Measurements from ENCODE around the gene PPIB. TPM values are rescaled to one million over a fixed set of nuclear protein-coding genes. Genes with fewer than 3 reads are reported as not detected.
"Not testable (repeated sequence)": the region's sequence is repeated elsewhere in the genome, so short reads cannot be mapped to it uniquely, and the experiment has no call there.

PPIB gene
- total and polyA plus RNA-seq, 5 experiments from 2014 or later: 154 to 581 (median 431) TPM

- POLR2A ChIA-PET: interaction anchor here (1.0 kb wide), 1 partner anchor 12 kb away, joined by 5 read pairs; no protein-coding TSS in a partner anchor
- Mint-ChIP-seq H3K4me3 (no peak overlapping the region), H3K36me3 (peaks cover 17 to 99% (median 32%) of the 10 kb centered on the region in 3 donors), H3K27ac (peak overlapping the region in 1 of 10 donors; percentile 43), H3K4me1 (peaks cover 0 to 2% (median under 1%) of the 10 kb centered on the region in 4 donors), H3K27me3 (no peaks in the 10 kb centered on the region), H3K9me3 (no peaks in the 10 kb centered on the region)
- no peak for DNase-seq
- ATAC-seq: no peak
Observed at GRCh38 chr15:64132217-64132616, 30.6 kb downstream of the PPIB start.

GRCh38 chr15:64131547-64131946, 31.3 kb downstream of the PPIB start:
- H3K4me1 Mint-ChIP-seq: peaks cover 0 to 2% (median under 1%) of the 10 kb centered on the region in 4 donors
- no peak overlapping the region for H3K4me3 Mint-ChIP-seq
- ATAC-seq: no peak
- POLR2A ChIA-PET: interaction anchor here (1.0 kb wide), 1 partner anchor 12 kb away, joined by 5 read pairs; no protein-coding TSS in a partner anchor
- H3K27me3 Mint-ChIP-seq: no peaks in the 10 kb centered on the region
- DNase-seq: no peak
- no peaks in the 10 kb centered on the region for H3K9me3 Mint-ChIP-seq
- peaks cover 17 to 99% (median 31%) of the 10 kb centered on the region in 3 donors for H3K36me3 Mint-ChIP-seq
- H3K27ac Mint-ChIP-seq: no peak overlapping the region

GRCh38 chr15:64130159-64130558, 32.7 kb downstream of the PPIB start:
- Mint-ChIP-seq H3K36me3 (peaks cover 17 to 97% (median 26%) of the 10 kb centered on the region in 3 donors), H3K4me1 (peaks cover 0 to 2% (median under 1%) of the 10 kb centered on the region in 4 donors), H3K9me3 (no peaks in the 10 kb centered on the region), H3K27me3 (no peaks in the 10 kb centered on the region), H3K27ac (no peak overlapping the region), H3K4me3 (no peak overlapping the region)
- DNase-seq: no peak
- ATAC-seq: no peak
- POLR2A ChIA-PET: interaction anchor here (0.6 kb wide), 1 partner anchor 8 kb away, joined by 5 read pairs; no protein-coding TSS in a partner anchor

- H3K9me3 Mint-ChIP-seq: no peaks in the 10 kb centered on the region
- DNase-seq: no peak
- peak overlapping the region in 2 of 10 donors; percentile 2 to 21 for H3K27ac Mint-ChIP-seq
- POLR2A ChIA-PET: interaction anchor here (0.6 kb wide), 1 partner anchor 1389 kb away, joined by 3 read pairs; no protein-coding TSS in a partner anchor
- no peak overlapping the region for H3K4me3 Mint-ChIP-seq
- H3K4me1 Mint-ChIP-seq: peaks cover 0 to 2% (median under 1%) of the 10 kb centered on the region in 4 donors
- H3K36me3 Mint-ChIP-seq: peaks cover 17 to 97% (median 21%) of the 10 kb centered on the region in 3 donors
- no peaks in the 10 kb centered on the region for H3K27me3 Mint-ChIP-seq
- ATAC-seq: no peak
Observed at GRCh38 chr15:64127521-64128270, 35.1 kb downstream of the PPIB start.

GRCh38 chr15:64125978-64126377, 36.8 kb downstream of the PPIB start:
- Mint-ChIP-seq H3K27ac (no peak overlapping the region), H3K9me3 (no peaks in the 10 kb centered on the region), H3K27me3 (no peaks in the 10 kb centered on the region), H3K4me3 (no peak overlapping the region), H3K4me1 (peaks cover 0 to 2% (median under 1%) of the 10 kb centered on the region in 4 donors), H3K36me3 (peaks cover 10 to 97% (median 26%) of the 10 kb centered on the region in 3 donors)
- DNase-seq: no peak
- no peak for ATAC-seq
- POLR2A ChIA-PET: no interaction called here

DNA sequence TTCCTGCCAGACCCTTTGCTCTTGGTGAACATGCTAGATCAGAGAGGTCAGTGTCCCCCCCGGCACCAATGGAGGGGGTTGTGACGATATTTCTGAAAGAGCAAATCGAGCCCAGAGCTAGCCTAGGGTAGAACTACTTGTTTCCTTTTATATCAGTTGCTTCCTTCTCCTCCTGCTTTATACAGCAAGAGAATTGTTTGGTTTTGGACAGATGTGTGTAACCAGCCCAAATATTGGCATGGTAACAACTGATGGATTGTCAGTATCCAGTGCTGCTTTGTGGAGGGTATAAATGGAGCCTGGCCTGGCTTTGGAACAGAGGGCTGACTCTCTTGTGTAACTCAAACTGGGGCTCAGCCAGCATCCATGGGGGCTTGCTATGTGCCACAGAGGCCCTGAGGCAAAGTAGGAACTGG, 39.9 kb downstream of the PPIB start:
- DNase-seq (no peak), ATAC-seq (no peak)
- H3K27ac Mint-ChIP-seq: peak overlapping the region in 1 of 10 donors; percentile 4
- H3K36me3 Mint-ChIP-seq: peaks cover 13 to 97% (median 31%) of the 10 kb centered on the region in 3 donors
- H3K4me3 Mint-ChIP-seq: no peak overlapping the region
- no peaks in the 10 kb centered on the region for H3K9me3 Mint-ChIP-seq
- peaks cover 0 to 2% (median under 1%) of the 10 kb centered on the region in 4 donors for H3K4me1 Mint-ChIP-seq
- no peaks in the 10 kb centered on the region for H3K27me3 Mint-ChIP-seq
- POLR2A ChIA-PET: no interaction called here

DNA sequence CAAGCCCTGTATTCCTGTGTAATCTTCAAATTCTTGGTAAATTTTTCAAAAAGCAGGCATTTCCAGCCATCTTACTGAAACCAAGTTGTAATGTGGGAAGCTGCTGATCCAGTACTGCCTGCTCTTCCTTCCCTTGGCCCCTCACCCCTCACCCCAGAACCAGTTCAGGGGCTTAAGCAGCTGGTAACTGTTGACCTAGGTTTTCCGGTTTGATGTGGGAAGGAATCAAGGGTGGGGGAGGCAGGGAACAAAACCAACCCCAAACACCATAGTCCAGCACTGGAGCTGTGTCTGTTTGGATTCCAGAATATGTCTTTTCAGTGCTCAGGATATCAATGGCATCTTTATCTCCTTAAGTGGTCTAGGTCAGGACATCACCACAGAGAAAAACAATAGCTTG, 40.4 kb downstream of the PPIB start:
- POLR2A ChIA-PET: interaction anchor here (0.7 kb wide), 1 partner anchor 31 kb away, joined by 3 read pairs; no protein-coding TSS in a partner anchor
- no peaks in the 10 kb centered on the region for H3K4me1 Mint-ChIP-seq
- H3K9me3 Mint-ChIP-seq: no peaks in the 10 kb centered on the region
- H3K36me3 Mint-ChIP-seq: peaks cover 9 to 97% (median 29%) of the 10 kb centered on the region in 3 donors
- ATAC-seq: no peak
- no peak overlapping the region for H3K4me3 Mint-ChIP-seq
- no peak for DNase-seq
- H3K27me3 Mint-ChIP-seq: no peaks in the 10 kb centered on the region
- peak overlapping the region in 1 of 10 donors; percentile 29 for H3K27ac Mint-ChIP-seq

DNA sequence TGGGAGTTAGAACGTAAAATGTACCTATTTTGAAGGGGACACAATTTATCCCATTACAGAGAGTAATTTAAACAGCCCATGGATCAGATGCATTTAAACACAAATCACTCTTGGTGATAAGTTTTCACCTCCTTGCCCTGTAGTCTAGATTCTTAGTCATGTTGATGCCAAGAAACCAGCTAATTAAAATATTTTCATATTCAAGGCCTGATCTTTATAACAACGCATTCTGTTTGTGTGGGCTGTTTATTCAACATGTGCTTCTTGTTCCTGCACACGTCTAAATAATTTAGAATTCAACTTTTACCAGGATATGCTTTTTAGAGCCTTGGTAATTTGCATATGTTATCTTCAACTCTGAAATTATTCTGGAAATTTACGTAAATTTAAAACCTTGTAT, 41.2 kb downstream of the PPIB start:
- no peak overlapping the region for H3K27ac Mint-ChIP-seq
- no peaks in the 10 kb centered on the region for H3K4me1 Mint-ChIP-seq
- POLR2A ChIA-PET: no interaction called here
- ATAC-seq: no peak
- no peak for DNase-seq
- H3K9me3 Mint-ChIP-seq: no peaks in the 10 kb centered on the region
- H3K4me3 Mint-ChIP-seq: no peak overlapping the region
- no peaks in the 10 kb centered on the region for H3K27me3 Mint-ChIP-seq
- peaks cover 8 to 97% (median 27%) of the 10 kb centered on the region in 3 donors for H3K36me3 Mint-ChIP-seq

GRCh38 chr15:64120322-64120721, 42.5 kb downstream of the PPIB start:
- H3K4me3 Mint-ChIP-seq, H3K4me1 Mint-ChIP-seq, H3K9me3 Mint-ChIP-seq, H3K27me3 Mint-ChIP-seq, DNase-seq, H3K27ac Mint-ChIP-seq, ATAC-seq: not testable (repeated sequence)
- POLR2A ChIA-PET: interaction anchor here (0.6 to 1.2 kb wide), 2 partner anchors 11 to 18 kb away, joined by 4 to 5 read pairs; no protein-coding TSS in a partner anchor
- peaks cover 8 to 99% (median 27%) of the 10 kb centered on the region in 3 donors for H3K36me3 Mint-ChIP-seq

GRCh38 chr15:64117759-64118487, 44.9 kb downstream of the PPIB start:
- POLR2A ChIA-PET: no interaction called here
- DNase-seq (no peak), ATAC-seq (no peak)
- H3K36me3 Mint-ChIP-seq: peaks cover 17 to 99% (median 33%) of the 10 kb centered on the region in 3 donors
- H3K4me1 Mint-ChIP-seq: peaks cover 0 to 9% (median 2%) of the 10 kb centered on the region in 4 donors
- no peaks in the 10 kb centered on the region for H3K27me3 Mint-ChIP-seq
- peak overlapping the region in 2 of 10 donors; percentile 47 to 67 for H3K27ac Mint-ChIP-seq
- no peaks in the 10 kb centered on the region for H3K9me3 Mint-ChIP-seq
- H3K4me3 Mint-ChIP-seq: no peak overlapping the region

DNA sequence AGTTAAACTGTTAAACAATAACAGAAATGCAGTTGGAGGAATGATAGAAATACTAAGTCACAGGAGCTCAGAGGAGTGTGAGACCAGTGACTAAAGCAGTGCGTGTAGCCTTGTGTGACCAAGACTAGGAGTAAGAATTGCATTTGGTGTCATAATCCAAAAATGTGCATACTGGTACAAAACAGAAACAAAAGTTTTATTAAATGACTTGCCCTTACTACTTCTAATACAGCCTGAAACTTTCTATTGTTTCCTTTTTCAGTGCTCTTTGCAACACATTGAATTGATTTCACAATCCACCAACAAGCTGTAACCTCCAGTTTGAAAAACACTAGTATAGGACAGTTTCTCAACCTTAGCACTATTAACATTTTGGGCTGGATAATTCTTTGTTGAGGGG, 49.9 kb downstream of the PPIB start:
- Mint-ChIP-seq H3K4me3 (no peak overlapping the region), H3K9me3 (no peaks in the 10 kb centered on the region), H3K4me1 (peaks cover 14 to 54% (median 37%) of the 10 kb centered on the region in 4 donors), H3K27ac (peak overlapping the region in 2 of 10 donors; percentile 65 to 66), H3K36me3 (peaks cover 9 to 62% (median 17%) of the 10 kb centered on the region in 3 donors), H3K27me3 (no peaks in the 10 kb centered on the region)
- ATAC-seq (no peak), DNase-seq (no peak)
- POLR2A ChIA-PET: no interaction called here

DNA sequence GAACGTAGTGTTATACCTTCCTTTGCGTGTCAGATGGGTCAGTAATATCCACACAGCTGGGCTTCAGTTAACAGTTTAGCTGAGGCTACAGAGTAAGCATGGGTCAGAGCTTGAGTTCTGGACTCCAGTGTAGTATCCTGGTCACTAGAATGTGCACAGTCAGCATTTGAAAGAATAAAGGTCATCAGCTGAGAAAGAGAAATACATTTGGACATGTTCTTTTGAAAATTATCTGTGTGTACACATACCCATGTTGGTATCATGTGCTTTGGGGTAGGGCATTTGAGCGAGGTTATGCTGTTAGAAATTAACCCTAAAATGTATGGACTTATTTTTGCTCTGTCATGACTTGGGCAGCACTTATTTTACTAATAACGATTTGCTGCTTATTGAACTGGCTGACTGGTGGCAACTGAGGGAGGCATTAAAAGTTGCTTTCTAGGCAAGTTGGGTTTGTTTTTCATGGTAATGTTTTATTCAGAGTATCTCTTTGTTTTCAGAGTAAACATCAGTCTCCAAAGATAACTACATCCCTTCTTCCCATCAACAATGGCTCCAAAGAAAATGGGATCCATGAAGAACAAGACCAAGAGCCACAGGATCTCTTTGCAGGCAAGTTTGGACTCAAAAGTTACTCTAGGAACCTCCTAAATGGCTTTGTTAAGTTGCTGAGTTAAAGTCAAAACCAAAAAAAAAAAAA, 50.6 kb downstream of the PPIB start:
- POLR2A ChIA-PET: no interaction called here

More for the DNA sequence above, 50.6 kb downstream of the PPIB start:
- Mint-ChIP-seq H3K27ac (peak overlapping the region in 6 of 10 donors; percentile 14 to 66 (median 30)), H3K36me3 (peaks cover 8 to 56% (median 14%) of the 10 kb centered on the region in 3 donors), H3K4me3 (no peak overlapping the region), H3K4me1 (peaks cover 14 to 57% (median 41%) of the 10 kb centered on the region in 4 donors), H3K9me3 (no peaks in the 10 kb centered on the region), H3K27me3 (no peaks in the 10 kb centered on the region)
- no peak for DNase-seq
- ATAC-seq: no peak

Measured in naive thymus-derived CD8-positive, alpha-beta T cell (primary cell).